B cell (primary cell): Measurements from ENCODE around the gene BMERB1. TPM values are rescaled to one million over a fixed set of nuclear protein-coding genes. Genes with fewer than 3 reads are reported as not detected.

ENCODE experiments used
- ATAC-seq: fragments of 200-7000 bp; cut with Tn5 transposase; one replicate; pipeline ENCODE4 v1.10.0; 2021; ENCODE audit warnings: low read depth, mild to moderate bottlenecking, moderate number of reproducible peaks, moderate library complexity
- CTCF ChIA-PET: fragments of 350-600 bp; sonication (Branson Sonifier 250); formaldehyde crosslinking; loops from one replicate; lab custom pipeline; 2021; ENCODE audit warnings: antibody characterized with exemption, inconsistent platforms; lab: Charles Lee
- POLR2A ChIA-PET: fragments of 350-600 bp; sonication (Branson Sonifier 250); formaldehyde crosslinking; loops from one replicate; lab custom pipeline; 2021; ENCODE audit warnings: antibody characterized with exemption; lab: Charles Lee
- DNase-seq: peaks from one replicate; pipeline ENCODE4 v3.0.0; 2013
- H2AFZ ChIP-seq: 2 replicates; pipeline ENCODE4 v1.6.1; 2012; ENCODE audit warnings: mild to moderate bottlenecking, low read depth, low read length; ENCODE audit not compliant: insufficient read depth, poor library complexity, severe bottlenecking
- H3K27ac ChIP-seq, 2 donors: 1 replicate in 1 of 2; 2 replicates in 1 of 2; pipeline ENCODE4 v1.5.1; 2012 to 2013; ENCODE audit warnings: low read length in 2 of 2, mild to moderate bottlenecking in 2 of 2, moderate library complexity in 1 of 2
- H3K27me3 ChIP-seq, 4 experiments: fragments of 200-600 bp in 1 of 4; sonication (generic) in 1 of 4; replicated peaks in 1 of 4; 1 replicate in 2 of 4; 2 replicates in 2 of 4; pipeline versions ENCODE4 v1.6.1 to v1.7.0; 2013 to 2016; ENCODE audit warnings: low read length in 3 of 4, mild to moderate bottlenecking in 2 of 4, mixed read lengths in 1 of 4, moderate library complexity in 1 of 4; ENCODE audit not compliant: insufficient read depth in 4 of 4, control insufficient read depth in 3 of 4; ENCODE audit errors: control extremely low read depth in 1 of 4
- H3K36me3 ChIP-seq, 2 experiments: replicated peaks in 1 of 2; 1 replicate in 1 of 2; 2 replicates in 1 of 2; pipeline versions ENCODE4 v1.6.1 to v1.7.1; 2013; ENCODE audit warnings: low read length in 1 of 2; ENCODE audit not compliant: insufficient read depth in 2 of 2, control insufficient read depth in 1 of 2; ENCODE audit errors: control extremely low read depth in 1 of 2, extremely low read depth in 1 of 2
- H3K4me1 ChIP-seq, 2 donors: fragments of 200-600 bp in 1 of 2; sonication (generic) in 1 of 2; 1 replicate in 1 of 2; 2 replicates in 1 of 2; pipeline versions ENCODE4 v1.5.1 to v1.6.1; 2013 to 2017; ENCODE audit warnings: low read length in 2 of 2; ENCODE audit not compliant: control insufficient read depth in 2 of 2, insufficient read depth in 2 of 2
- H3K4me2 ChIP-seq: replicated peaks from 2 replicates; pipeline ENCODE3; 2012; ENCODE audit warnings: mild to moderate bottlenecking, low read depth, low read length; ENCODE audit not compliant: poor library complexity, severe bottlenecking
- H3K4me3 ChIP-seq, 5 experiments: fragments of 200-600 bp in 1 of 5; sonication (generic) in 1 of 5; 1 replicate in 3 of 5; 2 replicates in 2 of 5; pipeline versions ENCODE4 v1.5.1 to v1.7.0; 2011 to 2016; ENCODE audit warnings: low read length in 4 of 5, mild to moderate bottlenecking in 4 of 5, low read depth in 2 of 5, control low read depth in 1 of 5, moderate library complexity in 1 of 5; ENCODE audit not compliant: insufficient read depth in 1 of 5; ENCODE audit errors: control extremely low read depth in 1 of 5, extremely low read depth in 1 of 5
- H3K79me2 ChIP-seq: fragments of 200-600 bp; sonication (generic); one replicate; pipeline ENCODE4 v1.6.0; 2016; ENCODE audit warnings: low read length; ENCODE audit not compliant: control insufficient read depth, insufficient read depth
- H3K9ac ChIP-seq: fragments of 200-600 bp; sonication (generic); 2 replicates; pipeline ENCODE4 v1.6.1; 2017; ENCODE audit warnings: mild to moderate bottlenecking, low read length, moderate library complexity
- H3K9me3 ChIP-seq, 3 donors: one replicate each; pipeline versions ENCODE4 v1.6.1 to v1.7.1; 2013; ENCODE audit warnings: low read length in 2 of 3; ENCODE audit not compliant: control insufficient read depth in 2 of 3, insufficient read depth in 1 of 3; ENCODE audit errors: control extremely low read depth in 1 of 3
- H4K20me1 ChIP-seq: 2 replicates; pipeline ENCODE4 v1.6.0; 2012; ENCODE audit warnings: mild to moderate bottlenecking, low read length; ENCODE audit not compliant: insufficient read depth, control insufficient read depth, poor library complexity, severe bottlenecking
- H3K27ac Mint-ChIP-seq: one replicate; pipeline ENCODE4 v1.8.0; 2021; ENCODE audit warnings: mixed read lengths
- H3K27me3 Mint-ChIP-seq: one replicate; pipeline ENCODE4 v1.8.0; 2021; ENCODE audit warnings: mixed read lengths
- H3K4me1 Mint-ChIP-seq: one replicate; pipeline ENCODE4 v1.8.0; 2021; ENCODE audit warnings: mixed read lengths
- H3K4me3 Mint-ChIP-seq: one replicate; pipeline ENCODE4 v1.8.0; 2021; ENCODE audit warnings: mixed read lengths
- H3K9me3 Mint-ChIP-seq: one replicate; pipeline ENCODE4 v1.8.0; 2022; ENCODE audit warnings: mixed read lengths; ENCODE audit not compliant: insufficient read depth
- CTCF ChIP-seq: fragments of 200-600 bp; IDR thresholded peaks from one replicate; pipeline ENCODE4 v1.8.0; 2022; ENCODE audit warnings: antibody characterized with exemption, mild to moderate bottlenecking
- EZH2 ChIP-seq: IDR thresholded peaks from 2 replicates; pipeline ENCODE4 v1.6.1; 2012; ENCODE audit warnings: borderline replicate concordance, low read depth, mild to moderate bottlenecking, moderate library complexity, low read length; ENCODE audit not compliant: insufficient read depth, poor library complexity, severe bottlenecking
- WGBS: methylation state at CpG from one replicate; pipeline ENCODE4 v1.1.5; 2013; ENCODE audit warnings: missing lambda C conversion rate; ENCODE audit not compliant: insufficient coverage; 5-methylcytosine and 5-hydroxymethylcytosine counted together
- intact Hi-C: fragments of 100-400 bp; cut with micrococcal nuclease; formaldehyde crosslinking; loops from one replicate; pipeline ENCODE4 v1.10.0; 2022
- polyA plus RNA-seq: library from polyadenylated mRNA; depleted of rRNA; stranded (reverse); fragments of >200 nt; gene quantifications from 2 replicates; pipeline ENCODE4 v1.2.3, GENCODE V29; 2012
- total RNA-seq, 2 donors: library from RNA; stranded (reverse); fragments of 120-200 nt in 1 of 2; gene quantifications; 1 replicate in 1 of 2; 2 replicates in 1 of 2; pipeline versions ENCODE4 v1.2.3 to v1.2.4, GENCODE V29; 2013 to 2022

BMERB1 gene
- total and polyA plus RNA-seq, 2 donors (not counting 1 experiment from before 2014, with no cell fraction given), result 2.2 to 11.2 TPM

- Histone ChIP-seq H3K36me3 (no peaks in the 10 kb centered on the region), H3K9ac (peak overlapping the region; percentile 59), H2AFZ (peak overlapping the region; percentile 76), H3K4me2 (peak overlapping the region; percentile 74), H3K9me3 (no peaks in the 10 kb centered on the region), H3K79me2 (no peaks in the 10 kb centered on the region), H3K4me1 (peaks cover 9 to 16% of the 10 kb centered on the region in 2 donors), H3K27me3 (peaks cover 0 to 24% (median 11%) of the 10 kb centered on the region in 4 experiments), H3K27ac (no peak overlapping the region), H4K20me1 (no peaks in the 10 kb centered on the region), H3K4me3 (peak overlapping the region in 4 of 5 experiments; percentile 31 to 61 (median 48))
- POLR2A ChIA-PET, result no interaction called here
- DNase-seq (no peak), ATAC-seq (no peak)
- Mint-ChIP-seq H3K9me3 (no peaks in the 10 kb centered on the region), H3K4me1 (peaks cover 16% of the 10 kb centered on the region), H3K27ac (no peak overlapping the region), H3K27me3 (peaks cover 14% of the 10 kb centered on the region), H3K4me3 (peak overlapping the region; percentile 89)
- intact Hi-C loops, result loop anchor here (1.0 to 5.0 kb wide), 3 partner anchors 158 to 271 kb away; no protein-coding TSS in a partner anchor
- WGBS, result 52% methylated on average over 12 of the region's 12 CpGs
- CTCF ChIA-PET, result no interaction called here
- TF ChIP-seq EZH2, result no peak
- no peak for TF ChIP-seq CTCF
Measured at GRCh38 chr16:15434079-15434424, 336 bp upstream of the BMERB1 start.

- Histone ChIP-seq H3K9ac (peak overlapping the region; percentile 59), H4K20me1 (no peaks in the 10 kb centered on the region), H3K4me3 (peak overlapping the region in 4 of 5 experiments; percentile 31 to 61 (median 48)), H3K4me1 (peaks cover 9 to 16% of the 10 kb centered on the region in 2 donors), H3K79me2 (no peaks in the 10 kb centered on the region), H3K9me3 (no peaks in the 10 kb centered on the region), H3K27ac (no peak overlapping the region), H3K27me3 (peaks cover 0 to 24% (median 11%) of the 10 kb centered on the region in 4 experiments), H2AFZ (peak overlapping the region; percentile 76), H3K36me3 (no peaks in the 10 kb centered on the region), H3K4me2 (peak overlapping the region; percentile 74)
- H3K27ac Mint-ChIP-seq, result no peak overlapping the region
- 8% methylated on average over 13 of the region's 22 CpGs for WGBS
- intact Hi-C loops, result loop anchor here (2.0 kb wide), 1 partner anchor 269 kb away; no protein-coding TSS in a partner anchor
- TF ChIP-seq EZH2, result no peak
- no peak for TF ChIP-seq CTCF
- CTCF ChIA-PET, result interaction anchor here (0.6 to 1.1 kb wide), 2 partner anchors 8 to 124 kb away, joined by 3 to 4 read pairs; no protein-coding TSS in a partner anchor
- H3K27me3 Mint-ChIP-seq, result peaks cover 14% of the 10 kb centered on the region
- peaks cover 16% of the 10 kb centered on the region for H3K4me1 Mint-ChIP-seq
- peak overlapping the region; percentile 89 for H3K4me3 Mint-ChIP-seq
- DNase-seq (peak; percentile 11), ATAC-seq (no peak)
- POLR2A ChIA-PET, result interaction anchor here (1.0 kb wide), 1 partner anchor 207 kb away, joined by 3 read pairs; no protein-coding TSS in a partner anchor
- H3K9me3 Mint-ChIP-seq, result no peaks in the 10 kb centered on the region
Measured at GRCh38 chr16:15435216-15435864, 952 bp downstream of the BMERB1 start.
